HG03342 (cell line): ENCODE measurements around the gene MID2.
"Not testable (repeated sequence)": the region's sequence is repeated elsewhere in the genome, so short reads cannot be mapped to it uniquely, and the experiment has no call there.

Experiments
- ATAC-seq: cut with Tn5 transposase; IDR thresholded peaks from one replicate; pipeline ENCODE4 v1.9.1; 2021; ENCODE audit warnings: mild to moderate bottlenecking, moderate library complexity; ENCODE audit not compliant: unreplicated experiment

Gene MID2

GRCh38 chrX:107935664-107936433, 110.2 kb downstream of the MID2 start:
- no peak for ATAC-seq

DNA sequence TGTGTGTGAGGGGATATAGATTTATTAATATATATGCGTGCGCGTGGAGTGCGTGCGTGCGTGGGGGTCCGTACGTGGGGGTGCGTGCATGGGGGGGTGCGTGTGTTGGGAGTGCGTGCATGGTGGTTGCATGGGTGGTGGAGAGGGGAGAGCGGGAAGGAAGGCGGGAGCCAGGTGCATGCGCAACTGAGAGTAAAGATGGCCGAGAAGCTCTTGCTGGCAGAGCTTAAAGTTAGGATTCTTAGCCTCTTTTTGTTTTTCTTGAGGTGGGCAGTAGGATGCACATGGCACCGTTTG, 110.7 kb downstream of the MID2 start:
- ATAC-seq: no peak

- ATAC-seq: no peak
These were observed 114.4 kb downstream of the MID2 start for GRCh38 chrX:107940095-107940494.

DNA sequence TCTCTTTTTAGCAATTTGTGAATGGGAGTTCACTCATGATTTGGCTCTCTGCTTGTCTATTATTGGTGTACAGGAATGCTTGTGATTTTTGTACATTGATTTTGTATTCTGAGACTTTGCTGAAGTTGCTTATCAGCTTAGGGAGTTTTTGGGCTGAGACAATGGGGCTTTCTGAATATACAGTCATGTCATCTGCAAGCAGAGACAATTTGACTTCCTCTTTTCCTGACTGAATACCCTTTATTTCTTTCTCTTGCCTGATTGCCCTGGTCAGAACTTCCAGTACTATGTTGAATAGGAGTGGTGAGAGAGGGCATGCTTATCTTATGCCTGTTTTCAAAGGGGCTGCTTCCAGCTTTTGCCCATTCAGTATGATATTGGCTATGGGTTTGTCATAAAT, 129.7 kb downstream of the MID2 start:
- ATAC-seq: not testable (repeated sequence)

GRCh38 chrX:107968623-107969022, 143.0 kb downstream of the MID2 start:
- ATAC-seq: peak; percentile 49

- no peak for ATAC-seq
These were observed 144.4 kb downstream of the MID2 start for GRCh38 chrX:107970073-107970472.

GRCh38 chrX:107971636-107972035, 146.0 kb downstream of the MID2 start:
- no peak for ATAC-seq
